GM19455 (cell line): Measurements from ENCODE around the gene GABRB2.
A peak's percentile ranks its signal among the peaks of the same experiment; 100 is the strongest.

Experiments used
- ATAC-seq: cut with Tn5 transposase; IDR thresholded peaks from one replicate; pipeline ENCODE4 v1.9.1; 2021; ENCODE audit not compliant: unreplicated experiment

Gene GABRB2

GRCh38 chr5:161391724-161392123 lies 154.8 kb downstream of the GABRB2 start:
- no peak for ATAC-seq

- ATAC-seq, result no peak
Observed at GRCh38 chr5:161391016-161391415, 155.5 kb downstream of the GABRB2 start.

GRCh38 chr5:161387121-161387520 lies 159.4 kb downstream of the GABRB2 start:
- ATAC-seq, result no peak

DNA sequence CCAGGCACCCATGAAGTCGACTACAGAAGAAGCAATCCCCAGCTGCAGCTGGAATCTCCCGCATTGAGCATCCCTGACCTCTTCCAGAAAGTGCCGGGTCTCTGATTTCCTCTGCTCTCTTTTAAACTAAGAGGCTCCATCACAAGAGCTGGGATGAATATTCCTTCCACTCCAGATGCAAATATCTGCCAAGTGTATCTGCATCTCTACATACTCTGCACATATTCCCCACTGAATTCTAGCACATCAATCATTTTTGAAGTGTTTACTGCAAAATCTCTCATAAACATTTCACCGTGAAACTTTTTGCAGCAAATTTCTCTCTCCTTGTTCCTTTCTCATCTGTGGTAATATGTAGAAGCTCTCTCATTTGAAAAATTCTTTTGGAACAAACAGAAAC lies 161.5 kb downstream of the GABRB2 start:
- ATAC-seq, result no peak

DNA sequence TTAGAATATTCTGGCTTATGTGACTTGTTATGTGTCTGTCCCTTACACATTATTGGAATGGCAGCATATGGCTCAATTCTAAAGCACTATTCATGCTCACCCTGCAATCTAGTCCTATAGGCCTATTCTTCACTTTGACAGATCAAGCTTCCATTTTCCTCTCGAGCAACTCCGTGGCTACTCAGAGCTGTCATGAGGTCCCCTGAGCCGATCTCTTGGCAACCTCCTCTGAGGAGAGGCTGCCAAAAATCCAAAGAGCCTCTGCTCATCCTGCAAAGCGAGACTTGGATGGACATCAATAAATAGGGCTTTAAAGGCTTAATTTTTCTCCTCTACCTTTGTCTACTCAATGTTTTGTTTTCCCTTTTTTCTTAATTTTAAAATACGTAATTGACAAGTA lies 163.8 kb downstream of the GABRB2 start:
- ATAC-seq, result no peak

- ATAC-seq, result no peak
Observed at GRCh38 chr5:161380486-161380885, 166.0 kb downstream of the GABRB2 start.

DNA sequence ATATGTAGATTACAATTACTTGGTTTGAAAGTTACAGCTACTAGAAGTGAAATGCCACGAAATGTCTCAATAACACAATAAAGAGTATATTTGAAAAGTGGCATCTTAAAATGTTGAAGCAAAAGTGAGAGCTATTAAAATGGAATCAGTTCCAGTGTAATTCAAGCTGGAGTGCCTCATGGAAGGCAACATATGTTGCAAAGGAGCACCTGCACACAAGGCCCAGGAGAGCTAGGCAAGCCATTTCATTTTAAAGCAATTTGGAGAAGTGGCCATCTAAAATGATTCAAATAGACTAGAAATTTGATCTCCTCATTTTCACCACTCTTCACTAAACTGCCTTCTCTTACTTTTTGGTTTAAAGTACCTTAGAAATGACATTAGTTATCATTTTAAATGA lies 167.8 kb downstream of the GABRB2 start:
- no peak for ATAC-seq

DNA sequence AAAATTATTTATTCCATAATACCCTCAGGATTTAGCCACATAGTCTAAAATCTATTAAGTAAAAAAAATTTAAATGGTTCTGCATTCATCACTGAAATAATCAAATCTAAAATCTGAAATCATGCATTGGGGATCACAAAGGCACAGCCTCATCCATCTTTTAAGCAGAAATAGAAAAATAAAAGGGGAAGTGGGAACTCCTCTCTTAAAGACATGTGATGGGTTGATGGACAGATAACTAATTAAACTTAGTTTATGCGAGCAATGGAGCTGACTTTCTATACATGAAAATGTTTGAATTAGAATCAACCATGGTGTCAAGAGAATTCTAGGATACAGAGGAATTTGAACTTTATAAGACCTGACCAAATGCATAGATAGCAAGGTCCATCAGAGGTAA lies 170.5 kb downstream of the GABRB2 start:
- no peak for ATAC-seq

DNA sequence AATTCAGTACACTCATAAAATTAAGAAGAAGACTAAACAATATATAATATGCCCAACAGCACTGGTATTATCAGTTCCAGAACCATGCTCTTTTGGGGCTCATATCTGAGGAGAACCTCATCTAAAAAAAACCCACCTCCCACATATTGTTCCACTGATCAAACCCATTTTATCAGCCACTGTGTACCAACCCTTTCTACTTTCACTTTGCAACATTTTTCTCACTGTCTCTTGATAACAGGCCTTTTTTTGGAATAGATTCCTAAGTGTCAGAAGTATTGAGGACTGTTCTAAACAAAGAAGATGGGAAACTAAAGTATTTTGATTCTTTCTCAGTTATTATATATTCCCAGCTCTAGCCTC lies 173.2 kb downstream of the GABRB2 start:
- ATAC-seq, result peak; percentile 6

DNA sequence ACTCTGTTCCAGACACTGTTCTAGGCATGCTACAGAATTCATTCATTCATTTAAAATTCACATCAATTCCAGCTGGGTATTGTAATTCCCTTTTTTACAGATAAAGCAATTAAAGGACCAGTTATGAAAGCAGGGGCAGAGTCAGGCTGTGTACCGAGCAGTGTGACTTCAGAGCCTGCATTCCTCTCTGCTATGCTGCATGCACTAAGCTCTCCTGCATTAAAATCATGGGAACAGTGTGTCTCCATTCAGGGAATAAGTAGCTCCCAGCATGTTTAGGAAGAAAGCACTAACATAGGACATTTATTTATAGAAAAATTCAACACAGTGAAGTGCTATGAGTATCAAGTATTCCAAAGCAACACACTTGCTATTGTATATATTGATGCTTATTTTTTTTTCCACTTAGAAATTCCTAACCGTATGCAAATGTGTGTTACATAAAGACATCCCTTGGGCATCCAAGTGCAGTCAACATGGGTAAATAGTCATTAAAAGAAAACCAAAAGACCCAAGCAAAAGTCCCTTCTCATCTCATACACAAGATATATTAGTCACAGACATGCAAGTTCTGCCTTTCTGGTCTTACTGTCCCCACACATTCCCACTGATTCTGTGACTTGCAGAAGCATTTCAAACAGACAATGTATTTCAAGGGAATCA lies 173.7 kb downstream of the GABRB2 start:
- peak; percentile 46 for ATAC-seq

- ATAC-seq, result no peak
Observed at GRCh38 chr5:161369022-161369421, 177.5 kb downstream of the GABRB2 start.

DNA sequence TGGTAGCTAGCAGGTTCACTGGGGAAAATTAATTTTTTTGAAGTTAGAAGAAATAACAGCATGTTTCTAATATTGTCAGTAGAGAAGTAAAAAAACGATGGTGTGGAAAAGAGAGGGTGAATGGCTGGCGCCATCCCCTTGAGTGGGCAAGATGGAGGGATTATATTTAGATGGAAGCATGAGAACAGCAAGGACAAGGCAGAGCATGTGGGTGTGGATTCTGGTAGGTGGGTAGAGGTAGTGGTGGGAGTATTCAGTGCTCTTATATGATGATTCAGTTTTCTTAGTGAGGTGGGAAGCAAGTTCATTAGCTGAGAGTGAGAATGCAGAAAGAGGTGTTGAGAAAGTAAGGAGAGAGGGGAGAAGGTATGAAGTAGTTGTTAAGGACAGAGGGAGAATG lies 188.1 kb downstream of the GABRB2 start:
- ATAC-seq, result no peak

- ATAC-seq, result no peak
Observed at GRCh38 chr5:161344234-161344633, 202.3 kb downstream of the GABRB2 start.

- no peak for ATAC-seq
Observed at GRCh38 chr5:161342886-161343285, 203.6 kb downstream of the GABRB2 start.

- no peak for ATAC-seq
Observed at GRCh38 chr5:161340012-161340411, 206.5 kb downstream of the GABRB2 start.

GRCh38 chr5:161333194-161333880 lies 213.2 kb downstream of the GABRB2 start:
- no peak for ATAC-seq

DNA sequence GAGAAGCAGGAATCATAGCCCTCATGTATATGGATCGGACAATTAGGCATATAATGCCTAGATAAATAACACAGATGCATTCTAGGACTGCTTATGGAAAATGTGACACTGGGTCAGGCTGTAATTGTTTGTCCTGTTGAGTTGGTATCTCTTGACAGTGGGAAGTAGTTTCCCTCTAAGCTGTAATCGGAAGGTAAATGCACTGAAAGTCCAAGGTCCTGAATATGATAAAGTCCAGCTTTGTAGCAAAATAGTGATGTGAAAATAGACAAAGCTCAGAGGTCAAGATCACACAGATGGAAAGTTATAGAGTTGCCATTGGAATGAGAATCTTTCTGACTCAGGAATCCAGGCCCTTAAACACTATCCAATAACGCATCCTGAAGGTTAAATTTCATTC lies 214.2 kb downstream of the GABRB2 start:
- ATAC-seq, result no peak

DNA sequence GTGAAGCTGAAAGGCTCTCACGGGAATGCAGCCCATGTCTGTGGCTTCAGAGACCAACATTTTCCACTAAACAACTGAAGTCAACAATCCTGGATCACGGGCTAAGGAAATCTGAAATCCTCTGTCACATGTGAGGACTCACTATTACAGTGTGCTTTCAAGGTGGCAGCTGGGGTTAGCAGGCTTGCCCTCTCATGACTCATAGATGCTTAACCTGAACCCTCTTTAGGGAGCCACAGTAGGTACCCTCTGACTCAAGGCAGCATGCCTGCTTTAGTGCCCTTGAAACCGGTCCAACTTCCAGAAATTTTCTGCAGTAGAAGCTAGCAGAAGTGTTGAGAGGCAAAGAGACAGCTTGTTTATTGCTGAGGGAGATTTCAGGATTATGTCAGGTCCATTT lies 232.5 kb downstream of the GABRB2 start:
- ATAC-seq, result no peak

DNA sequence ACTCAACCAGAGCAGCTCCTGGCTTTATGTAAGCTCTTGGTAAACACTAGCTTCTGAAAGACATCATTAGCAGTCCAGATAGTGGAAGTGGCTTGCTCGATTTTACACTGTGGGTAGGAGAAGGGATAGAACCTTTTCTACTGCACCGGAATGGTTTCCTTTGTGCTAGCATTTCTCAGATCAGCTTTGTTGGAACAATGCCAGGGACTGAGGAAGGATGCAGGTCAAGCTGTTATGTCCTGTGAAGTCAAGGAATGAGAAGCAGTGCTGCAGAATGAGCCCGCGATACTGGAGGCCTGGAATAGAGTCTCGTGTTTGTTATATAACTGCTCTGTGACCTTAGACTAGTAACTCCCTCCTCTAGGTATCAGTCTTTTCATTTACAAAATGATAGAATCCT lies 233.6 kb downstream of the GABRB2 start:
- ATAC-seq, result no peak

- peak; percentile 7 for ATAC-seq
Observed at GRCh38 chr5:161311965-161312364, 234.6 kb downstream of the GABRB2 start.

DNA sequence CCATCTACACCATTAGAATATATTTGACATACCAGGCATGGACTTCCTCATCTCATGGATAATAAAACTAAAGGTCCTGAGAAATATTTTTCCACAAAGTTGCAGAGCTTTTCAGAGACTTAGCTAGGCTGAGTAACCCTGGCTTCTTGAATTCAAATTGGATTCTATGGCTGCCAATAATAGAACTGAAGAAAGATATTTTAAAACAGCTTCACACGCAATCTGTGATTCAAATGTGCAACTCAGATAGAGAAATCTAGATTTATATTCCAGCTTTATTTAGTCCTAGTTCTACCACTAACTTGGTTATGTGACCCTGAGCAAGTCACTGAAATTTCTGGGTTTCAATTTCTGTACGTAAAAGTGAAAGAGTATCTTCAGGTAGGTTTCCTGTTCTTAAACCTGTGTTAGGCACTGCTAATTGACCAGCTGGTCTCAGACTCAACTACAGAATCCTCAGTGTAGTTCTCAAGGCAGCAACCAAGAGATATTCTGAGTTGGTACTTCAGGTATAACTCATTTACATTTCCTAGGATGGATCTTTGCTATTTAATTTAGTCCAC lies 235.3 kb downstream of the GABRB2 start:
- ATAC-seq, result peak; percentile 95

DNA sequence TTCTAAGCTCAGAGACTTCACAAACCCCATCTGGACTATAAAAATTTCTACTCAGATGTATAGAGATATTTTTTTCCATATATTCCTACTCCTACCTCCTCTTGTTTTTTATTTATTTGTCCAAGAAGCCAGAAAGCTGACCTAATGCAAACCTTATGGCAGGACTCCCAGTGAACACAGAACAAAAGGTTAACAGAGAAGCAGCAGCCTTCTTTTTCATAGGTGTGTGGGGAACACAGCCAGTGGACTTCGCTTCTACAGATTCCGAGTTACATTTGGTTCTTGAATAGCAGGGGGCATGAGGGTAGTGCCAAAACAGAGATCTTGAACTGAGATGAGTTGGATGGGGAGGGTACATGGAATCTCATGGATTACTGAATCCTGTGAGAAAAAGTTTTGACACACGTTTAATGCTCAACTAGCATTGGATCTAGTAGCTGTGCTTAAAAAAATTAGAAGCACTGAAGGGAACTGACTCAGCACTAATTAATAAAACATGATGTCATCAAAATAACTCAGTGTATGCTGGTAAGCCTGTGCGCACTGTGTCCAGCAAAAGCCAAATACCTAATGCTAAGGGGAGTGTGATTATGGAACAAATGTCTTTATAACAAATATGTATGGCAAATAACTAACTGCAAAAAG lies 240.1 kb downstream of the GABRB2 start:
- no peak for ATAC-seq
